Transverse colon (tissue), 4 donors: ENCODE data around the gene EXOSC5. TPM values are rescaled to one million over a fixed set of nuclear protein-coding genes. Genes with fewer than 3 reads are reported as not detected.
A peak's percentile ranks its signal among the peaks of the same experiment; 100 is the strongest.

Experiments
- DNase-seq: peaks from one replicate; pipeline ENCODE4 v3.0.0-alpha.2; 2019
- H3K27ac ChIP-seq, 4 donors: fragments of 200-600 bp; sonication (generic); 2 replicates each; pipeline ENCODE4 v1.5.1; 2016 to 2018; ENCODE audit warnings: inconsistent platforms in 4 of 4
- H3K27me3 ChIP-seq: fragments of 200-600 bp; sonication (generic); 2 replicates; pipeline ENCODE4 v1.5.1; 2017; ENCODE audit warnings: inconsistent platforms
- H3K36me3 ChIP-seq, 4 donors: fragments of 200-600 bp; sonication (generic); 2 replicates each; pipeline ENCODE4 v1.5.1; 2017 to 2019; ENCODE audit warnings: inconsistent platforms in 4 of 4
- H3K4me1 ChIP-seq, 4 donors: fragments of 200-600 bp; sonication (generic); 2 replicates each; pipeline ENCODE4 v1.5.1; 2017 to 2020; ENCODE audit warnings: inconsistent platforms in 4 of 4
- H3K4me3 ChIP-seq, 4 donors: fragments of 200-600 bp; sonication (generic); 1 replicate in 1 of 4; 2 replicates in 3 of 4; pipeline versions ENCODE4 v1.5.1 to v1.6.1; 2017 to 2019; ENCODE audit warnings: inconsistent platforms in 4 of 4
- H3K9me3 ChIP-seq, 2 donors: fragments of 200-600 bp; sonication (generic); 2 replicates each; pipeline ENCODE4 v1.5.1; 2017 to 2019; ENCODE audit warnings: inconsistent platforms in 2 of 2
- CTCF ChIP-seq, 5 experiments: fragments of 200-600 bp in 3 of 5; fragments of 450-650 bp in 2 of 5; sonication (generic) in 3 of 5; IDR thresholded peaks; 1 replicate in 2 of 5; 2 replicates in 3 of 5; pipeline ENCODE4 v1.5.1; 2016 to 2017; ENCODE audit warnings: antibody characterized with exemption in 5 of 5, inconsistent platforms in 3 of 5, mild to moderate bottlenecking in 2 of 5, moderate library complexity in 1 of 5
- EP300 ChIP-seq: sonication (generic); formaldehyde crosslinking; IDR thresholded peaks from one replicate; pipeline ENCODE4 v1.6.1; 2017; ENCODE audit warnings: antibody characterized with exemption, low read depth
- POLR2A ChIP-seq: fragments of 450-650 bp; IDR thresholded peaks from one replicate; pipeline ENCODE4 v1.6.1; 2016; ENCODE audit warnings: antibody characterized with exemption, mild to moderate bottlenecking, moderate library complexity
- POLR2AphosphoS5 ChIP-seq, 3 donors: sonication (generic); formaldehyde crosslinking; IDR thresholded peaks; one replicate each; pipeline ENCODE4 v1.6.1; 2016; ENCODE audit warnings: antibody characterized with exemption in 3 of 3
- WGBS, 2 donors: methylation state at CpG; one replicate each; pipeline ENCODE4 v1.1.5; 2018; ENCODE audit warnings: low coverage in 1 of 2; 5-methylcytosine and 5-hydroxymethylcytosine counted together
- in situ Hi-C, 4 donors: fragments of 200-750 bp; cut with MboI; loops; one replicate each; pipeline versions ENCODE4 v1.15.0 to v1.15.1; 2017; ENCODE audit warnings: low sequenced_read_pairs in 3 of 4, low pct_ligation_motif_present in 1 of 4, low pct_unique_long_range_greater_than_20kb in 1 of 4
- intact Hi-C: fragments of 100-400 bp; cut with DNase I; formaldehyde crosslinking; loops from one replicate; pipeline ENCODE4 v1.15.1; 2023; ENCODE audit warnings: low total_unique reads
- total RNA-seq, 4 donors: library from RNA; depleted of rRNA; stranded (reverse); fragments of >200 nt; gene quantifications; one replicate each; pipeline ENCODE4 v1.1.0, GENCODE V29; 2016

Gene EXOSC5
- total RNA-seq, 4 donors from 2014 or later: 4.0 to 20.6 (median 10.8) TPM

- H3K36me3 ChIP-seq: peaks cover 0 to 36% (median 9%) of the 10 kb centered on the region in 4 donors
- H3K9me3 ChIP-seq: no peaks in the 10 kb centered on the region
- 46% methylated on average over 12 of the region's 12 CpGs; no CpG with 5 or more reads in 1 of the 2 donors for WGBS, 2 donors
- in situ Hi-C loops (no loop called here), intact Hi-C loops (no loop called here)
- H3K27ac ChIP-seq: peak overlapping the region; percentile 46 to 73 (median 62)
- TF ChIP-seq EP300: no peak
- TF ChIP-seq POLR2A: peak; percentile 38
- TF ChIP-seq CTCF (IDR thresholded peaks at IDR 0.05): no peak
- peak; percentile 12 to 74 (median 69) for TF ChIP-seq POLR2AphosphoS5 (IDR thresholded peaks at IDR 0.05)
- no peaks in the 10 kb centered on the region for H3K27me3 ChIP-seq
- H3K4me3 ChIP-seq: no peak overlapping the region
- peak; percentile 91 for DNase-seq
- peaks cover 3 to 21% (median 7%) of the 10 kb centered on the region in 4 donors for H3K4me1 ChIP-seq
Observed at GRCh38 chr19:41416194-41416674, 19.1 kb upstream of the EXOSC5 start.

- H3K27me3 ChIP-seq: no peaks in the 10 kb centered on the region
- H3K36me3 ChIP-seq: peaks cover 0 to 35% (median 9%) of the 10 kb centered on the region in 4 donors
- no peak overlapping the region for H3K4me3 ChIP-seq
- peak overlapping the region in 2 of 4 donors; percentile 72 to 73 for H3K27ac ChIP-seq
- WGBS, 2 donors: 92% methylated on average over 9 of the region's 9 CpGs; no CpG with 5 or more reads in 1 of the 2 donors
- H3K4me1 ChIP-seq: peaks cover 0 to 15% (median 0%) of the 10 kb centered on the region in 4 donors
- in situ Hi-C loops (no loop called here), intact Hi-C loops (no loop called here)
- DNase-seq: no peak
- no peaks in the 10 kb centered on the region for H3K9me3 ChIP-seq
- TF ChIP-seq CTCF (IDR thresholded peaks at IDR 0.05) (no peak), EP300 (no peak), POLR2AphosphoS5 (IDR thresholded peaks at IDR 0.05) (no peak), POLR2A (no peak)
Observed at GRCh38 chr19:41415154-41415571, 18.0 kb upstream of the EXOSC5 start.

DNA sequence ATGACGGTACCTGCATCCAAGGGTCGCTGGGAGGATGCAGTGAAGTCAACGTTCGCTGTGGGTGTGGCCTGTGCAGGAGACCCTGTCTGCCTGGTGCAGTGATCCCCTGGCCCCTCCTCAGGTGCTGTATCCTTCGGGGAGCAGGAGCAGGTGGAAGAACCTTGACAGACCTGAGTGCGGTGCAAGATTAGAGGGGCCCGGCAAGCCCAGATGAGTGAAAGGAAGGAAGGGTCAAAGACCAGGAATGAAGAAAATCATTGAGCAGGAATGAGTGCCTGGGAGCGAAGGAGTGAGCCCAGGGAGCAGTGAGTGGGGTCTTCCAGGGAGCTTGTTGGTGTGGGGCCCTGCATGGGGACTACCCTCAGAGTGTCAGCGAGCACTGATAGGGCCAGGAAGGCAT is 17.3 kb upstream of the EXOSC5 start:
- no peak overlapping the region for H3K4me3 ChIP-seq
- H3K27me3 ChIP-seq: no peaks in the 10 kb centered on the region
- intact Hi-C loops: no loop called here
- H3K36me3 ChIP-seq: peaks cover 0 to 30% (median 7%) of the 10 kb centered on the region in 4 donors
- in situ Hi-C loops: no loop called here
- no peak for TF ChIP-seq CTCF (IDR thresholded peaks at IDR 0.05)
- TF ChIP-seq POLR2A: no peak
- TF ChIP-seq POLR2AphosphoS5 (IDR thresholded peaks at IDR 0.05): no peak
- peaks cover 0 to 22% (median 2%) of the 10 kb centered on the region in 4 donors for H3K4me1 ChIP-seq
- 94% methylated on average over 9 of the region's 9 CpGs; no CpG with 5 or more reads in 1 of the 2 donors for WGBS, 2 donors
- no peak overlapping the region for H3K27ac ChIP-seq
- no peaks in the 10 kb centered on the region for H3K9me3 ChIP-seq
- no peak for DNase-seq

GRCh38 chr19:41413947-41414346 is 16.8 kb upstream of the EXOSC5 start:
- Histone ChIP-seq H3K4me1 (peaks cover 0 to 27% (median 7%) of the 10 kb centered on the region in 4 donors), H3K9me3 (no peaks in the 10 kb centered on the region), H3K4me3 (no peak overlapping the region), H3K27me3 (no peaks in the 10 kb centered on the region), H3K36me3 (peaks cover 0 to 25% (median 4%) of the 10 kb centered on the region in 4 donors), H3K27ac (no peak overlapping the region)
- 95% methylated on average over 10 of the region's 10 CpGs; no CpG with 5 or more reads in 1 of the 2 donors for WGBS, 2 donors
- no peak for DNase-seq
- no peak for TF ChIP-seq POLR2AphosphoS5 (IDR thresholded peaks at IDR 0.05)
- TF ChIP-seq POLR2A: no peak
- TF ChIP-seq EP300: no peak
- no peak for TF ChIP-seq CTCF (IDR thresholded peaks at IDR 0.05)
- in situ Hi-C loops (no loop called here), intact Hi-C loops (no loop called here)
